GM12891 (cell line): Measurements from ENCODE around the gene DMKN.

Experiments used
- PAX5 ChIP-seq: IDR thresholded peaks from 2 replicates; pipeline ENCODE4 v1.6.1; 2011; ENCODE audit warnings: low read length, moderate library complexity, mild to moderate bottlenecking; ENCODE audit not compliant: insufficient read depth, severe bottlenecking
- POLR2A ChIP-seq: IDR thresholded peaks from 2 replicates; pipeline ENCODE4 v1.6.1; 2011; ENCODE audit warnings: low read depth, low read length, control low read depth
- POLR2AphosphoS5 ChIP-seq: IDR thresholded peaks from 2 replicates; pipeline ENCODE4 v1.6.1; 2011; ENCODE audit warnings: low read depth, low read length, control low read depth
- TAF1 ChIP-seq: IDR thresholded peaks from 2 replicates; pipeline ENCODE4 v1.6.1; 2011; ENCODE audit warnings: low read depth, low read length, control low read depth

GRCh38 chr19:35502751-35503150, 10.7 kb downstream of the DMKN start:
- TF ChIP-seq TAF1 (no peak), PAX5 (no peak), POLR2A (no peak), POLR2AphosphoS5 (no peak)
